Stimulated activated CD4-positive, alpha-beta T cell treated with anti-CD3 and anti-CD28 coated beads, Interleukin-1b, Interleukin-23, amount 100 ng/mL, for 24 hours (primary cell): ENCODE results near the gene CDK10.

Experiments
- DNase-seq, 4 experiments: peaks; one replicate each; pipeline ENCODE4 v3.0.0-alpha.2; 2020; ENCODE audit warnings: low read depth in 4 of 4, low spot score in 1 of 4

CDK10 gene

DNA sequence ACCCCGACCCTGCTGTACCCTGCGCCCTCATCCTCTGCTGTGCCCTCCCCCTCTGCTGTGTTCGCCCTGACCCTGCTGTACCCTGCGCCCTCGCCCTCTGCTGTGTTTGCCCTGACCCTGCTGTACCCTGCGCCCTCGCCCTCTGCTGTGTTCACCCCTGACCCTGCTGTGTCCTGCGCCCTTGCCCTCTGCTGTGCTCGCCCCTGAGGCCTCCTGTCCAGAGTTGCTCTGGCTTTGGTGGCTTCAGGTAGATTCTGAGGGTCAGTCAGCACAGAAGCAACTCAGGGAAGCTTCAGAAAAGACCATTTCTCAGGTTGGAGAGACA lies 46.4 kb downstream of the CDK10 start:
- DNase-seq, result no peak

DNA sequence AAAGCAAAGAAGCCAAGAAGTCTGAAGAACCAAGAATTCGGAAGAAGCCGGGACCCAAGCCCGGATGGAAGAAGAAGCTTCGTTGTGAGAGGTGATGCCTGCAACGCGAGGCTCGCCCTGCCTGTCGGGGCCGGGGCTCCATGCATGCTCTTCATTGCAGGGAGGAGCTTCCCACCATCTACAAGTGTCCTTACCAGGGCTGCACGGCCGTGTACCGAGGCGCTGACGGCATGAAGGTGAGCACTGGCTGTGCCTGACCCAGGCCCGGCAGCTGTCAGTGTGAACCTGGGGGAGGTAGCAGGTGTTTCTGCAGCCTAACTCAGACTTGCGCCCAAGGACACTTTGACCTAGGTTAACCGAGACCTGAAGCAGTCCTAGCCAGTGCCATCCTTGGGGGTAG lies 46.8 kb downstream of the CDK10 start:
- no peak for DNase-seq

DNA sequence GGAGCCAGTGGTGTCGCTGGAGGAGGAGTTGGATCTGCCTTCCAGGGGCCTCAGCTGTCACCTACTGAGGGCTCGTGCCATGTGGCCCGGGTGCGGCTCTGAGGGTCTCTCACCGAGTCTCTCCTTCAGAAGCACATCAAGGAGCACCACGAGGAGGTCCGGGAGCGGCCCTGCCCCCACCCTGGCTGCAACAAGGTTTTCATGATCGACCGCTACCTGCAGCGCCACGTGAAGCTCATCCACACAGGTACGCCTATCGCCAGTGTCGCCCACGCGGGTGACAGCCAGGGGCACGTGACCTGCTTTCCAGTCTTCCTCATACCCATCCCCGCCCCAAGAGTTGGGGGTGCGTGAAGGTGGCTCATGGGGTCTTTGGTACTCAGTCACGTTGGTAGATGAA lies 47.3 kb downstream of the CDK10 start:
- no peak for DNase-seq

DNA sequence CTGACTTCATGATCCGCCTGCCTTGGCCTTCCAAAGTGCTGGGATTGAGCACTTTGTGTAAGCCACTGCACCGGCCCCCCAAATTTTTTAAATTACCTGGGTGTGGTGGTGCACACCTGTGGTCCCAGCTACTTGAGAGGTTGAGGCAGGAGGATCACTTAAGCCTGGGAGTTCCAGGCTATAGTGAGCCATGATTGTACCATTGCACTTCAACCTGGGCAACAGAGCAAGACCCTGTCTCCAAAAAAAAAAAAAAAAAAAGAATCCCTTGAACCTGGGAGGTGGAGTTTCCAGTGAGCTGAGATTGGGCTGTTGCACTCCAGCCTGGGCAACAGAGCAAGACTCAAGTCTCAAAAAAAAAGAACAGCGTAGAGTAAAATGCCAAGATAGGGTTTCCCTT lies 50.1 kb downstream of the CDK10 start:
- no peak for DNase-seq

DNA sequence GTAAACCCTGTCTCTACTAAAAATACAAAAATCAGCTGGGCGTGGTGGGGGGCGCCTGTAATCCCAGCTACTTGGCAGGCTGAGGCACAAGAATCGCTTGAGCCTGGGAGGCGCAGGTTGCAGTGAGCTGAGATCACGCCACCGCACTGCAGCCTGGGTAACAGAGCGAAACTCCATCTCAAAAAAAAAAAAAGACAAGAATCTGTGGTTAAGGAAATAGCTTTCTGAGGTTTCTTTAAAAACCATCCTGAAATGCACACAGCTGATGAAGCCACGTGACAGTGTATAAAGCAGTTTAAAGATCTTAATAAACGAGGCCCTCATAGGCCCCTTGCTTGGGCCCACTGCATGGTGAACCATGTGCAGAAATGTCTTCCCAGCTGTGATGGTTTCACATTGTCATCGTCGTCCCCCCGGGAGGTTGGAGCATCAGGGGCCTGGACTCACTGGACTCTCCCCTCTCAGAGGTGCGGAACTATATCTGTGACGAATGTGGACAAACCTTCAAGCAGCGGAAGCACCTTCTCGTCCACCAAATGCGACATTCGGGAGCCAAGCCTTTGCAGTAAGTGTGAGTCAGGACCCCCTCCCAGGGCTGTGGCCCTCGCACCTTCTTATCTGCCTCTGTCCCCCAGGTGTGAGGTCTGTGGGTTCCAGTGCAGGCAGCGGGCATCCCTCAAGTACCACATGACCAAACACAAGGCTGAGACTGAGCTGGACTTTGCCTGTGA lies 51.0 kb downstream of the CDK10 start:
- DNase-seq, result no peak

DNA sequence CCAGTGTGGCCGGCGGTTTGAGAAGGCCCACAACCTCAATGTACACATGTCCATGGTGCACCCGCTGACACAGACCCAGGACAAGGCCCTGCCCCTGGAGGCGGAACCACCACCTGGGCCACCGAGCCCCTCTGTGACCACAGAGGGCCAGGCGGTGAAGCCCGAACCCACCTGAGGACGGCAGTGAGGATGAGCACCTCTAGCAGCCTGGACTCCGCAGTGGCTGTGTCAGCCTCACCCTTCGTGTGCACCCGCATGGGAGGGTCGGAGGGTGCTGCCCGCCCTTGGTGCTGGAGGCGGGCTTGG lies 51.5 kb downstream of the CDK10 start:
- no peak for DNase-seq

DNA sequence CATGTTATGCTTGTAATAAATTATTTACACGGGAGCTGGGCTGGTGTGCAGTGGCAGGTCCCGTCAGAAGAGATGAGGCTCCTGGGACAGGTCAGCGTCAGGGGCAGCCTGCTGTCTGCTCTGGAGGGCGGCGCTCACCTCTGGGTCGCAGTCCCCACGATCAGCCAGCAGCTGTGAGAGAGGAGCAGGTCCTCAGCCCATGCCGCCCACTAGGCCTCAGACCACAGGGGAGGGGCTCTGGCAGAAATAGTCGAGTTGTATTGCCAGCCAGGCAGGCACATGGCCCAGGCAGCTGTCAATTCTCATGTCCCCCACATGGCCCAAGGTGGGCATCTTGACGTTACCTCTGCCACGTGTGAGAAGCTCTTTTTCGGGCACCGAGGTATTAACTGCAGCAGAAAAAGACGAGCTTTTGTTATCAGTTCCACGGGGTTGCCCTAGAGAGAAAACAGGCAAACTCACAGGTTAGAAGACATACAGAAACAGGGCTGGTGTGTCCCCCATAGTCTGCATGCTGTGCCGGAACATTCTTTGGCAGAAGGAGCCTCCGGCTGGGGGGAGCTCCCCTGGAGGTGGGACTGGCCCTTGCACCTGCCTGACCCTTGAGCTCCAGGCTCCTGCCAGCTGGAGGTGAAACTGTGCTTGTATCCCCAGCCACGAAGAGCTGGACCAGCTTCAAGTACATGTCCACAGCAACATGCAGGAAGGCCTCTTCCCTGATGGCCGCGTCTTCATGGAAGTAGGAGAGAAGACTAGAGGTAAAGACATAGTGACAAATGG lies 52.2 kb downstream of the CDK10 start:
- no peak for DNase-seq

DNA sequence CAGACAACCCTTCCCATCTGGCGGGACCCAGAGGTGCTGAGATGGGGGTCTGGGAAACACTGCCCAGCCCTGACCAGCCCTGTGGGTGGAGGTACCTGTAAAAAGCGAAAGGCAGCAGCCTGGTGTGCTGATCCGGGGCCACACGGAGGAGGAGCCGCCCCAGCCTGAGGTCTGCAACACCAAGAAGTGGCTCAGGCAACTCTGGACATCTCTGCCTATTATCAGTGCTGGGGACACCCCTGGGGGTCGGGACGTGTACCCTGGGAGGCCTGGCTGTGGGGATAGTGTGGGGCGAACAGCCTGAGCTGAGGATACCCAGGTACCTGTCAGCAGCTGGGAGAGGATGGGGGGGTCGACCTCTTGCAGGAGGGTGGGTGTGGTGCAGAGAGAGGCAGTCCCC lies 52.9 kb downstream of the CDK10 start:
- DNase-seq, result no peak

DNA sequence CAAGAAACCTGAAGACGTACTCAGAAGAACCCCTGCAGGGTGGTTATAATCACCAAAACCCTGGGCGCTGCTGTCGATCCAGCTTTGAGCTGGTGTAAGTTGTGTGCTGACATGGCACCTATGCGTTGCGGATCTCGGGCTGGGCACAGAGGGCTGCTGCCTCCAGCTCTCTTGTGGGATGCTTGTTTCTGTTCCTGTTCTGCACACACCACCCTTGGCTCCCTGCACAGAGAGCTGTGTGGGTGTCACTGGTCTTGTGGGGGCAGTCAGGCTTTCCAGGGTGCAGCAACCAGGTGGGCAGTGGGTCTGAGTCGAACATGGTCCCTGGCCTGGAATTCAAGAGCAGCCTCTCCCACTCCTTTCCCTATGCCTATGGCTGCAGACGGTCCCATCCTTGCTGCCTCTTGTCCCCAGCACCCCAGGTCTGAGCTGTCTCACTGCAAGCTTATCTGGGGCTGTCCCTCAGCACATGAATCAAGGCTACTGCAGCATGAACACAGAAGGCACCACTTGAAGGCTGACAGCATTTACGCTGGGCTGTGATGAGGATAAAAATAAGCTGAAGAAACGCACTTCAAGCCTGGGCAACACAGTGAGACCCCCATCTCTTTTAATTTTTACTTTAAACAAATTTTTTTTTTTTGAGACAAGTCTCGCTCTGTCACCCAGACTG lies 55.0 kb downstream of the CDK10 start:
- no peak for DNase-seq

DNA sequence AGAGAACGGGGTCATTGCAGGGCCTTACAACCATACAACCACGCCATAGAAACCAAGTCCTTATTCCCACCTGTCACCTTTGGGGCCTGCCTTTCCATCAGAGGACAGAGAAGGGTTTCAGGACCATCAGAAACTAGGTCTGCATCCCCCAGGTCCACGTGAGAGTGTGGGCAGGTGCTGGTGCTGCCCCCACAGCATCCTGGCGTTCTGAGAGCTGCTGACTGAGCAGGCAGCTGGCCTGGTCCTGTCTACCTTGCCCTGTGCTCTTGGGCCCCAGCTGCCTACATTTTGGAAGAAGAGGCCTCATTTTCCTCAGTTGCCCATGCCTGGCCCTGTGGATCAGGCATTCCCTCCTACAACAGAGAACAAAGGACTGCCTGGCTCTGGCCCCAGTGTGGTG lies 56.5 kb downstream of the CDK10 start:
- no peak for DNase-seq

DNA sequence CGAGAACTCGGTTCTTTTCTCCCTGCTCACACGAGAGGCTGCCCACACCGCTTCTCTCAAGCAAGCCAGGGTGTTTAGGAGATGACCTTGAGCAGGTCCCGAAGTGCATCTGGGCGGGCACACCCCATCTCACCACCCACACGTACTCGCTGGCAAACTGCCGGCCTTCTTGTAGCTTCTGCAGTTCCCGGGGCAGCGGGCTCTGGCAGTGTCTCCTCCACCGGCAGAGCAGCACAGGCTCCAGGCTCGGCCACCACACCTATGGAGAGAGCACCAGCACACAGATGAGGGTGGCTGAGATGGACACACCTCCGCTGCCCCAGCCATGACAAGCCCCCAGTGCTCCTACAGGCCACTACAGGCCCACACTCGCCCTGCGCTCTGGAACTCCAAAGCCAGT lies 58.3 kb downstream of the CDK10 start:
- no peak for DNase-seq
